GM23248 (cell line): ENCODE results near the gene ZFP36.

Experiments used
- EZH2 ChIP-seq: fragments of 200-600 bp; sonication (generic); IDR thresholded peaks from 2 replicates; pipeline ENCODE4 v1.6.1; 2018; ENCODE audit warnings: antibody characterized with exemption, mild to moderate bottlenecking; ENCODE audit not compliant: insufficient read depth, poor library complexity, severe bottlenecking
- EZH2phosphoT487 ChIP-seq: fragments of 200-600 bp; sonication (generic); IDR thresholded peaks from 2 replicates; pipeline ENCODE4 v1.6.1; 2018; ENCODE audit warnings: antibody characterized with exemption, moderate library complexity, mild to moderate bottlenecking, low read depth; ENCODE audit not compliant: insufficient read depth

DNA sequence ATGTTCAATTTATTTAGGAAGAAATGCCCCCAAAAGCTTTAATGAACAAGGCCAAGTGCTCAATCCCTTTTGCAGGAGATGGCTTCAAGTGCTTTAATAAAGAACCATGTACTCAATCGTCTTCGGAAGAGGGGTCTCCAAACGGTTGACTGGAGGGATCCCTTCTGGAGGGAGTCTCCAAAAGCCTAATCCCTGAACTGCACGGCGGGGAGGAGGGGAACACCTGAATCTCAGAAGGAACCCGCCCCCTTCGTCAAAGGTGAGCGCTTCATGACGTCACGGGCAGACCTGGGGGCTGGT, 16.2 kb upstream of the ZFP36 start:
- TF ChIP-seq EZH2, result no peak
- TF ChIP-seq EZH2phosphoT487, result no peak
